HCT116 (cell line): ENCODE data around the gene JAM3.

Source experiments
- TF ChIP-seq, protein P1 (sequence below), 3 experiments: fragments of 200-600 bp in 1 of 3; sonication (generic) in 1 of 3; IDR thresholded peaks in 2 of 3; conservative IDR thresholded peaks in 1 of 3; 2 replicates each; pipeline ENCODE4 v1.5.1; 2012 to 2017; ENCODE audit warnings: low read depth in 2 of 3, low read length in 2 of 3, antibody characterized with exemption in 1 of 3, borderline replicate concordance in 1 of 3, control low read depth in 1 of 3, mild to moderate bottlenecking in 1 of 3, mixed read lengths in 1 of 3, mixed run types in 1 of 3, moderate library complexity in 1 of 3; ENCODE audit not compliant: insufficient read depth in 1 of 3
- TF ChIP-seq, protein P2 (sequence below): IDR thresholded peaks from 2 replicates; pipeline ENCODE4 v1.6.1; 2012

GRCh38 chr11:134140961-134141490, 72.2 kb downstream of the JAM3 start:
- TF ChIP-seq, protein P1, sequence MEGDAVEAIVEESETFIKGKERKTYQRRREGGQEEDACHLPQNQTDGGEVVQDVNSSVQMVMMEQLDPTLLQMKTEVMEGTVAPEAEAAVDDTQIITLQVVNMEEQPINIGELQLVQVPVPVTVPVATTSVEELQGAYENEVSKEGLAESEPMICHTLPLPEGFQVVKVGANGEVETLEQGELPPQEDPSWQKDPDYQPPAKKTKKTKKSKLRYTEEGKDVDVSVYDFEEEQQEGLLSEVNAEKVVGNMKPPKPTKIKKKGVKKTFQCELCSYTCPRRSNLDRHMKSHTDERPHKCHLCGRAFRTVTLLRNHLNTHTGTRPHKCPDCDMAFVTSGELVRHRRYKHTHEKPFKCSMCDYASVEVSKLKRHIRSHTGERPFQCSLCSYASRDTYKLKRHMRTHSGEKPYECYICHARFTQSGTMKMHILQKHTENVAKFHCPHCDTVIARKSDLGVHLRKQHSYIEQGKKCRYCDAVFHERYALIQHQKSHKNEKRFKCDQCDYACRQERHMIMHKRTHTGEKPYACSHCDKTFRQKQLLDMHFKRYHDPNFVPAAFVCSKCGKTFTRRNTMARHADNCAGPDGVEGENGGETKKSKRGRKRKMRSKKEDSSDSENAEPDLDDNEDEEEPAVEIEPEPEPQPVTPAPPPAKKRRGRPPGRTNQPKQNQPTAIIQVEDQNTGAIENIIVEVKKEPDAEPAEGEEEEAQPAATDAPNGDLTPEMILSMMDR (IDR thresholded peaks at IDR 0.05 in 2 of 3, conservative IDR thresholded peaks at IDR 0.05 in 1 of 3; ENCODE audit: borderline replicate concordance in 1 of 3, insufficient read depth in 1 of 3, low read depth in 2 of 3, low read length in 2 of 3) = no peak
- TF ChIP-seq, protein P2, sequence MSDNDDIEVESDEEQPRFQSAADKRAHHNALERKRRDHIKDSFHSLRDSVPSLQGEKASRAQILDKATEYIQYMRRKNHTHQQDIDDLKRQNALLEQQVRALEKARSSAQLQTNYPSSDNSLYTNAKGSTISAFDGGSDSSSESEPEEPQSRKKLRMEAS = no peak
